ENCODE data around the gene ELF2.
"Not testable (repeated sequence)": the region's sequence is repeated elsewhere in the genome, so short reads cannot be mapped to it uniquely, and the experiment has no call there.

ELF2 gene

GRCh38 chr4:139082750-139083606 lies 94.0 kb downstream of the ELF2 start:
- in situ Hi-C loops (cut with MboI; ENCODE audit: low sequenced_read_pairs) = no loop called here

- in situ Hi-C loops (cut with MboI; ENCODE audit: low sequenced_read_pairs) = no loop called here
These were observed 98.1 kb downstream of the ELF2 start for GRCh38 chr4:139078926-139079325.

GRCh38 chr4:139077567-139078355 lies 99.3 kb downstream of the ELF2 start:
- in situ Hi-C loops (cut with MboI; ENCODE audit: low sequenced_read_pairs) = no loop called here

- in situ Hi-C loops (cut with MboI; ENCODE audit: low sequenced_read_pairs) = no loop called here
These were observed 100.8 kb downstream of the ELF2 start for GRCh38 chr4:139076016-139076744.

GRCh38 chr4:139060591-139060990 lies 116.4 kb downstream of the ELF2 start:
- in situ Hi-C loops (cut with MboI; ENCODE audit: low sequenced_read_pairs) = no loop called here

GRCh38 chr4:139059026-139059425 lies 118.0 kb downstream of the ELF2 start:
- in situ Hi-C loops (cut with MboI; ENCODE audit: low sequenced_read_pairs) = not testable (repeated sequence)

GRCh38 chr4:139054791-139055505 lies 122.1 kb downstream of the ELF2 start:
- in situ Hi-C loops (cut with MboI; ENCODE audit: low sequenced_read_pairs) = no loop called here

GRCh38 chr4:139053909-139054308 lies 123.1 kb downstream of the ELF2 start:
- in situ Hi-C loops (cut with MboI; ENCODE audit: low sequenced_read_pairs) = no loop called here

GRCh38 chr4:139050446-139050845 lies 126.6 kb downstream of the ELF2 start:
- in situ Hi-C loops (cut with MboI; ENCODE audit: low sequenced_read_pairs) = no loop called here

- in situ Hi-C loops (cut with MboI; ENCODE audit: low sequenced_read_pairs) = no loop called here
These were observed 129.0 kb downstream of the ELF2 start for GRCh38 chr4:139048026-139048425.

- in situ Hi-C loops (cut with MboI; ENCODE audit: low sequenced_read_pairs) = no loop called here
These were observed 132.7 kb downstream of the ELF2 start for GRCh38 chr4:139044291-139044690.

- in situ Hi-C loops (cut with MboI; ENCODE audit: low sequenced_read_pairs) = no loop called here
These were observed 134.0 kb downstream of the ELF2 start for GRCh38 chr4:139042981-139043460.

GRCh38 chr4:139038874-139039443 lies 138.1 kb downstream of the ELF2 start:
- in situ Hi-C loops (cut with MboI; ENCODE audit: low sequenced_read_pairs) = no loop called here

- in situ Hi-C loops (cut with MboI; ENCODE audit: low sequenced_read_pairs) = no loop called here
These were observed 140.1 kb downstream of the ELF2 start for GRCh38 chr4:139036885-139037284.

GRCh38 chr4:139035650-139036049 lies 141.4 kb downstream of the ELF2 start:
- in situ Hi-C loops (cut with MboI; ENCODE audit: low sequenced_read_pairs) = no loop called here

GRCh38 chr4:139030614-139031235 lies 146.3 kb downstream of the ELF2 start:
- in situ Hi-C loops (cut with MboI; ENCODE audit: low sequenced_read_pairs) = no loop called here

- in situ Hi-C loops (cut with MboI; ENCODE audit: low sequenced_read_pairs) = not testable (repeated sequence)
These were observed 147.1 kb downstream of the ELF2 start for GRCh38 chr4:139029866-139030363.

- in situ Hi-C loops (cut with MboI; ENCODE audit: low sequenced_read_pairs) = no loop called here
These were observed 148.8 kb downstream of the ELF2 start for GRCh38 chr4:139028191-139028661.

- in situ Hi-C loops (cut with MboI; ENCODE audit: low sequenced_read_pairs) = no loop called here
These were observed 149.2 kb downstream of the ELF2 start for GRCh38 chr4:139027776-139028175.
